Stimulated activated CD8-positive, alpha-beta memory T cell treated with anti-CD3 and anti-CD28 coated beads, Interleukin-15, amount 100 ng/mL, for 4 hours (primary cell): ENCODE data around the gene USP34.
A peak's percentile ranks its signal among the peaks of the same experiment; 100 is the strongest.
"Not testable (repeated sequence)": the region's sequence is repeated elsewhere in the genome, so short reads cannot be mapped to it uniquely, and the experiment has no call there.

Source experiments
- DNase-seq, 2 donors: peaks; one replicate each; pipeline ENCODE4 v3.0.0-alpha.2; 2020; ENCODE audit warnings: low read depth in 2 of 2

USP34 gene

DNA sequence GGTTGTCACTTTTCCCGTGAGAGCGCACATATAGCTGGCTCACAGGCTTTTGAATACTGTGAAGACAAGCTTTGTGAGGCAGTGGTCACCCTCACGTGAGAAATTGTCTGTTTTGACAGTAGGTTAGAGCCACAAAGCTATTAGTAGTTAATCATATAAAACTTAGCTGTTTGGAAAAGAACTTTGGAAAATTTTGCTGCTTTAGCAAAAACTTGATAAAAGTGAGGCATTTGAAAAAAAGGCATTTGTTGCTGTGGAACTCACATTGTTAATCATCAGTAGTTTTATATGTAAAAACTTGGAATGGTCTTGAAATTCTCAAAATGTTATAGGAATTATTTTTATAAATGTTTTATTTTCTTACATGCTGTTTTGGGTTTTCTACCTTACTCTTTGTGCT is 286.6 kb downstream of the USP34 start:
- no peak for DNase-seq

DNA sequence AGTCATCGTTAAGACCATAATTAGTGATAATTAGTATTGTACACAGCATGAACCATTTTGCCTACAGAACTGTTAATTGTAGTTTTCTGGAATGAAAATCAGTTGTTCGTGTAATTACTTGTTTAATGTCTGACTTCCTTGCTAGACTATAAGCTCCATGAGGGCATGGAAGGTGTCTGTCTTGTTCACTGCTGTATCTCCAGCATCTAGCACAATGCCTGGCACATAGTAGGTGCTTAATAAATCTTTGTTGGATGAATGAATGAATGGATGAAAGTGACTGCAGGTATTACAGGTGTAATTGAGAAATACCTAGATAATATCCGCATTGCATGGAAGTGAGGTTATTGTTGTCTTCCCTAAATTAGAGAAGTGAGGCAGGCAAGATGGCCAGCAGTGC is 287.1 kb downstream of the USP34 start:
- DNase-seq = no peak

DNA sequence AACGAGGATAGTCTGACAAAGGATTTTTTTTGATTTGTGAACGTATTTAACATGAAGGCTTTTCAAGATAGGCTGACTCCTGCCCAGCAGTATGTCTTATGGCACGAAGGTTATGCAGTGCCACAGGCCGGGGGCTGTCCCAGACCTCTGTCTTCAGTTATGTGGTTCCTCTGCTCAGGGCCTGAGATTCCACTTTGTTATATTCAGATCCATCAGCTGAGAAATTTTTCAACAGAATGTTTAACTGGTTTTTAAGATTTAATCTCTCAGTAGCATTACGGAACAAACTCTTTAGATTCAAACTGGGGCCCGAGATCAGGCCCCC is 288.9 kb downstream of the USP34 start:
- no peak for DNase-seq

DNA sequence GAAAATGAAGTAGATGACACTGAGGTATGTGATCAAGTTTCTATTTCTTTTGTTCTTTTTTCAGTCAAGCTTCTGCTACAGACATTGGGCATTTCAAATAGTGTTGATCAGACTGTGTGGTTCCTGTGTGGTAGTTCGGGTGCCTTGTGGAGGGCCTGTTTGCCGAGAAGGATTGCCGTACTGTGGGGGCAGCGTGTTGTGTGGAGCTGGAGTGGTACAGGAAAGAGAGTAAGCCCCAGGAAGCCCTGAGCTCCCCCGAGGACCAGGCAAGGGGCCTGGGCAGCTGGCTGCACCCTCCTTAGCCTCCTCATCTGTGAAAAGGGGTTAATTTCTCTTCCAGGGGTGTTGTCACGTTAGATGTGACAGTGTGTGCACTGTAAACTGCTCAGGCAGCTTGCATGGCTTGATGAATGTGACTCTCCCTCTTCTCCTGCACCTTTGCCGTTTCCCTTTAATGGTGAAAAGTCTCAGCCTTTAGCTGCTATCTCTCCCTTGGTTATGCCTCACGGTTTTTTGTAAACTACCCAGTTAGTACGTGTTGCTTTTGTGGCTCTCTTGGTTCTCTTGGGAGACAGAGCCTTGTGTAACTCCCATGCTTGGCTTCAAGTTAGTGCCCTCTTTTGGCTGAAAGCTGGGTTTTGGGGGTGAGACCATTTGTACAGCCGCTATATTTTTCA is 289.4 kb downstream of the USP34 start:
- no peak for DNase-seq

DNA sequence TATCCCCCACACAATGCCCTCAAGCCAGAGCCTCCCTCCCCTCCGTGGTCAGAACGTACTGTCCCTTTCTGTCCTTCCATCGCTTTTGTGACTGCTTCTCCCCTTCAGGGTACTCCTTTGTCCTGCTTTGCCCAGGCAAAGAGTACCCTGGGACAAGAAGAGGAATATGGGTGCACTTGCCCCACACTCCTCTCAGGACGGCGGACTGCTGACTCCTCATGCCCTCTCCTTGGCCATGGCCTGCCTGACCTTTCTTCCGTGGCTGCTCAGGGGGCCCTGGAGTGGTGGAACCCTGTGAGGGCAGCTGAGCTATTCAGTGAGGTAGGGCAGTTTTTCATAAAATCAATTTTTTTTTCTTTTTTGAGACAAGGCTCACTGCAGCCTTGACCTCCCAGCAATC is 290.2 kb downstream of the USP34 start:
- no peak for DNase-seq

DNA sequence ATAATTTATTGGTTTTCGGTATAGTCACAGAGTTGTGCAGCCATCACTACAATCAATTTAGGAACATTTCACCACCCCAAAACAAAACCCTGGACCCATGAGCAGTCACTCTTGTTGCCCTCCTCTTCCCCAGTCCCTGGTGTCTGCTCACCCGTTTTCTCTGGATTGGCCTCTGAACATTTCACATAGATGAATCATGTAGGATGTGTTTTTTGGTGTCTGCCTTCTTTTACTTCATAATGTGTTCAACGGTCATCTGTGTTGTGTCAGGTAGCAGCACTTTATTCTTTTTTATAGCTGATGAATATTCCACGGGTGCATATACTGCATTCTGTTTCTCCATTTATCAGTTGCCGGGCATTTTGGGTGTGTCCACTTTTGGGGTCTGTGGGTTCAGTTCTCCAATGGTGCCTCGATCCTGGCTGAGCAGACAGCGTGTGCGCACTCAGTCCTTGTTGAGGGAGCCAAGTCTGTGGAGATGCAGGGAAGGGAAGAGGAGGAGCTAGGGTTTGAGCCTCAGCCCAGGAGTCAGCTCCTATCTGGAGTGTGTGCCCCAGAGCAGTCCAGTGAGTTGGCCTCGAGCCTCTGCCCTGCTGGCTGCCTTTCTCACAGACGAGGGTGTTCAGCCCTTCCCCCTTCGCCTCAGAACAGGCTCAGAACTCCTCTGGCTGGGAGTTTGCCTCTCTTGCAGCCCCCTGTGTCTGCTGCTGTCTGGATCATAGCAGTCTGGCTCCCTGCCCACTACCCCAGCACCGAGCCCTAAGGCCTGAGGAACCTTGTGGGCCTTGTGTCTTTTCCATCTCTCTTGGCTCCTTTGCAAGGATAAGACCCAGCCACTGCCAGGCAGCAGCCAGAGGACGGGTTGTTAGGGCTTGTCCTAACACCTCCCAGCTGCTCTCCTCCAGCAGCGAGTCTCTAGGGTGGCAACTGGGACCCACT is 290.9 kb downstream of the USP34 start:
- DNase-seq = no peak

DNA sequence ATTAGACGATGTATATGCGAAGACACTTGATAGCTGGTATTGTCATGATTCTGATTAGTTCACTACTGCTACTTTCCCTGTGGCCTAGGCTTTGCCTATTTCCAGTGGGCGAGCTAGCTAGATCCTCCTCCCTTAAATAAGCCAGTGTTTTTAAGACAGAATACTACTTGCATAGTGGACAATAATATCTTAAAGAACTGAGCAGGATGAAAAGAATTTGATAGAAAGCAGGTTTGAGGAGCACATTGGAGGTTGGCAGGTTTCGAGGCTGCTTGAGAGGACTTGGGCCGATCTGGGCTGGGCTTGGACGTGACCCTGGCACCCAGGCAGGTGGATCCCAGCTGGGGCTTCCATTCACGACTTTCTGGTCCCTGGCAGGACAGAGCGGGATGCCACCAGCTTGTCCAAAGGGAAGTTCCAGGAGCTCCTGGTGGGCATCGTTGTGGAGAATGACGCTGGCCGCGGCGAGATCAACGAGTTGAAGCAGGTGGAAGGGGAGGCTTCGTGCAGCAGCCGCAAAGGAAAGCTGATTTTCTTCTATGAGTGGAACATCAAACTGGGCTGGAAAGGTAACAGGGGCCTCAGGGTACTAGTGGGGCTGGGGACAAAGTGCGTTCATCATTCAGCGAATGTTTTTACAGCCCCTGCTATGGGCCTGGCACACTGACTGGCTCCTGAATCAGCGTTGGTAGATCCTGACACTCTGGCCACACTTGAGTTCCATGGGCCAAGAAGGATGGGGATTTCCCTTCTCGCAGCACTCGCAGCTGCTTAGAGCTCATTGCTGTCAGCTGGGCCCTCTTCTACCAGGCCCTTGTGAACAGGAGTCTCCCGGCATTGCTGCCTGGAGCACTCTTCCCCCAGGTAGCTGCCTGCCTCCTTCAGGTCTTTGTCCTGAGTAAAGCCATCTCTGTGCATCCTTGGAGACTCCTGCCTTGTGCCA is 292.0 kb downstream of the USP34 start:
- no peak for DNase-seq

DNA sequence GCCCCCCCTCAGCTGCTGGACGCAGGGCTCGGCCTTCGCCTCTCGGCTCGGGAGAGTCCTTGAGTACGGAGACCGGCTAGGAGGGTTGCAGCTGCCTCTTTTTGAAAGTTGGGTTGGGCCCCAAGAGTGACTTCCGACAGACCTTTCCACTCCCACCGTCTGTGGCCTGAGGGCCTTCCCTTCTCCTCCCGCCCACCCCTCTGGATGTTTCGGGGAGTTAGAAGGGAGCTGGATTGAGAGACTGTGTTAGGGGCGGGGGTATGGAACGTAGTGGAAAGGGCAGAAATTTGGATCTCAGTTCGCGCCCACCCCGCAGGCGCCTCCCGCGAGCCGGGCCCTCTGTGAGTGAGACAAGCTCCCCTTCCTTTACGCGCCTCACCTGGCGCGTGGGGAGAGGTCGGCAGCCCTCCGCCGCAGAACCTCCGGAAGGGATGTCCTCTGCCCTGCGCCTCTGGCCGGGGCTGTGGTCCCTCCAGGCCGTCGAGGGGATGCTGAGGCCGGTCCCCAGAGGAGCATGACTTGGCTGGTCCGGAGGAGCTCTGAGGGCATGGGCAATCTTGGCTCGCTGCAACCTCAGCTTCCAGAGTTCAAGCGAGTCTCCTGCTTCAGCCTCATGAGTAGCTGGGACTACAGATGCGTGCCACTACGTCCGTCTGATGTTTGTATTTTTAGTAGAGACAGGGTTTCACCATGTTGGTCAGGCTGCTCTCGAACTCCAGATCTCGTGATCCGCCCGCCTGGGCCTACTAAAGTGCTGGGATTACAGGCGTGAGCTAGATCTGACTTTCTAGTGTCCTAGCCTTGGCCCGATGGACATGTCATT is 292.9 kb downstream of the USP34 start:
- DNase-seq = peak in 1 of 2 donors; percentile 27

DNA sequence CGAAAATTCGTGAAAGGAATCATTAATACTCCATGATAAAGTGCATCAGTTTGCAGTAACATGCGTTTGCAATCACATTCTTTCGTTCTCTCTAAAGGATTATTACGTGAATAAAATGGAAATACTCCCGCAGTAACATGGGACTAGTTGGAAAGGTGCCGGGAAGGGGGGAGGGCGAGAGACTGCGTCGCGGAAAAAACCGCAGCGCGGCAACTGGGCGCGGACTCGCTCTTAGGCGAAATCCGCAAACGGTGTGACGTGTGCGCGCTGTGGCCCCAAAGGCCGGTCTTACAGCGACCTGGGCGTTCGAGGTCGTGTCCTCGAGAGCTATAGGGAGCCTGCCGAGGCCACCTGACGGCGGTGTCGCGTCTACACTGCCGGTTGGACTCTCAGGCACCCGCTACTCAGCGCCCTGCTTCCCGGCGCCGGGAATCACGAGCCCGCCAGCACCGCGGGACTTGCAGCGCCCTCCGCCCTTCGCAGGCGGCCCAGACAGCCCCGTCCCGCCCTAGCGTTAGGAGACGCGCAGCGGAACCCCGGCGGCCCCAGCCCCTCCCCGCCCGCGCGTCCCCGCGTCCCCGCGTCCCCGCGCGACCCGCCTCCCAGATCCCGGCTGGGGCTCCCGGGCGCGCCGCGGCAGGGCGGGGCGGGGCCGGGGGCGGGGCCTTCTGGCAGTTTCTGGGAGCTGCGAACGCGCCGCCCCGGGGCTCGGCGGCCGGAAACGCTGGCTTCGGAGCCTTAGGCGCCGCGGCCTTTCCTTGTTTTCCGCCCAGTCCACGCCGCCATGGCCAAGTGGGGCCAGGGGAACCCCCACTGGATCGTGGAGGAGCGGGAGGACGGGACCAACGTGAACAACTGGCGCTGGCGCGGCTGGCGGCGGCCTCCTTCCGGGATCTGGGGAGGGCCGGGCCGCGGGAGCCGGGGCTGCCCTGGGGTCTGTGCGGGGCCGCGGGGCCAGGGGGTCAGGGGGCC is 293.8 kb downstream of the USP34 start:
- DNase-seq = peak; percentile 82 to 87

DNA sequence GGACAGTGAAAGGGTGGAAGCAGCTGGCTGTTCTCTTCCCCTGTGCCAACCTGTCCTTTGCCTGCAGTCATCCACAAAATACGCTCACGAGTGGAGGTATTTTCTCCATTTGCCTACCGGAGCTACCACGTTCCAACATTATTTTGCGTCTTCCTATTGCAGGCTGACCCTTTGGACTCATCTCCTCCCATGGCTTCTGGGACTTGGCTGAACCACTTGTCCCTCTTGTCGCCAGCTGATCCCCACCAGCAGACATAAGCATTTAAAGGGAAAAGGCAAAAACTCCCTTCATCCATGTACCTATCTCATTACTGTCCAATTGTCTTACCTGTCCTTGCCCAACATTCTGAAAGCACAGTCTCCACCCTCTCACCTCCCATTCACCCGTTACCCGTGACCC is 295.9 kb downstream of the USP34 start:
- DNase-seq = no peak

DNA sequence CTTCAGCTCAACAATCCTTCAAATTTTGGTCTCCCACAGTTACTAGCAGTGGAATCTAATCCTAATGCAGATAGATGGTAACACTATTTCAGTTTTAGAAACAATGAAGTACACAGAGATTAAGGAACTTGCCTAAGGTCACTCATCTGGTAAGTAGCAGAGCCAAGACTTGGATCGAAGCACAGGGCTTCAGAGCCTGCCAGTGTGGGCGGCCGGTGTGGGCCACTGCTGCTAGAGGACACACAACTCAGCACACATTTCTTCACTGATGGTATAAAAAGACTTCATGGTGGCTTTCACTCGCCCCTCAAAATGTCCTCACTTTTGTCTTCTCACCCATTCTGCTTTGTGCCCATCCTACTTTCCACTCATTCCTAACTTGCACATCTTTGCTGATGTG is 297.8 kb downstream of the USP34 start:
- no peak for DNase-seq

DNA sequence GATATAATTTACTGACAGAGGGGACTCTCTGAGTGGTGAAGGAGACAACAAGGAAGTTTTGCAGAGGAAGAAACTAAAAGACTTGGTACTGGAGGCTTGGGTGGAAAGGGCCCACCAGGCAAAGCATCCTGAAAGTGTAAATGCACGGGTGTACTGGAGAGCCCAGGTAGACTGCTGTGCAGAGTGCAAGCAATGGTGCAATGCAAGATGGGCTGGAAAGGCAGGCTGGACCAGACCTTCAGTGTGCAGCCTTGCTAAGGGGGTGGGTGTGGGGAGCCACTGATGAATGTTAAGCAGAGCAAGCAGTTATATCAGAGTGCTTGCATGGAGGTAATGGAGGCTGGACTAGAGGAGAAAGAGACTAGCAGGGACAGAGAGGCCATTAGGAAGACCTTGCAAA is 298.2 kb downstream of the USP34 start:
- DNase-seq = no peak

DNA sequence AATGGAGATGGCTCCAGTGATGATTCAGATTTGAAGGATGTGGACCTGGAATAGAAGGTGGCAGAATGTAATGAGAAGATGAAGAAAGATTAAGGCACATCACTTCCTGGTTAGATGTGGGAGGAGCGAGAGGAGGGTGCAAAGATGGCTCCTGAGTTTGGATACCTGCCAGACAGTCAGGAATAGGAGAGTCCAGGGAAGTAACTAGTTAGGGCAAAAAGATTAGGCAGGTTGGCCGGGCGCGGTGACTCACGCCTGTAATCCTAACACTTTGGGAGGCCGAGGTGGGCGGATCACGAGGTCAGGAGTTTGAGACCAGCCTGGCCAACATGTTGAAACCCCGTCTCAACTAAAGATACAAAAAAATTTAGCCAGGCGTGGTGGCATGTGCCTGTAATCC is 303.3 kb downstream of the USP34 start:
- DNase-seq = no peak

DNA sequence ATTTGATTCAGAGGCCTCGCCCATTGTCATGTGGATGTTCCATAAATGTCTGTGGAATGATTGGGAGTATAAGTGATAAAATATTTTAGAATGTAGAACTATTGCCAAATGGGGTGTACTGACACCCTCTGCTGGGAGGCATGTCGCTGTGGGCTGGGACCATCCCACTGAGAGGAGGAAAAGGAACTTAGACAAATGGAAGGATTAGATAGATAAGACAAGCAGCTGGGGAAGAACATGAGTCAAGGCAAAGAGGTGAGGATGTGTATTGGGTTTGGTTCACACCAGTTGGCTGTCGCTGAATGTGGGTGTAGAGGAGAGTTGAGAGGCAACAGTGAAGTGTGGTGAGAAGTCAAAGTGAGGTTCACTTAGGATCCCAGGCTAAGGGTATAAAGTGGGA is 304.9 kb downstream of the USP34 start:
- DNase-seq = no peak

DNA sequence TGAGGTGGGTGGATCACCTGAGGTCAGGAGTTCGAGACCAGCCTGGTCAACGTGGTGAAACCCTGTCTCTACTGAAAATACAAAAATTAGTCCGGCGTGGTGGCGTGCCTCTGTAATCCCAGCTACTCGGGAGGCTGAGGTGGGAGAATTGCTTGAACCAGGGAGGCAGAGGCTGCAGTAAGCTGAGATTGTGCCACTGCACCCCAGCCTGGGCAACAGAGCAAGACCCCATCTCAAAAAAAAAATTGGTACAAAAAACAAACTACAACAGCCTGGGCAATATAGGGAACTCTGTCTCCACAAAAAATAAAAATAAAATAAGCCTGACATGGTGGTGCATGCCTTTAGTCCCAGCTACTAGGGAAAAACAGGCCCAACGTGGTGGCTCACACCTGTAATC is 305.8 kb downstream of the USP34 start:
- DNase-seq = not testable (repeated sequence)

DNA sequence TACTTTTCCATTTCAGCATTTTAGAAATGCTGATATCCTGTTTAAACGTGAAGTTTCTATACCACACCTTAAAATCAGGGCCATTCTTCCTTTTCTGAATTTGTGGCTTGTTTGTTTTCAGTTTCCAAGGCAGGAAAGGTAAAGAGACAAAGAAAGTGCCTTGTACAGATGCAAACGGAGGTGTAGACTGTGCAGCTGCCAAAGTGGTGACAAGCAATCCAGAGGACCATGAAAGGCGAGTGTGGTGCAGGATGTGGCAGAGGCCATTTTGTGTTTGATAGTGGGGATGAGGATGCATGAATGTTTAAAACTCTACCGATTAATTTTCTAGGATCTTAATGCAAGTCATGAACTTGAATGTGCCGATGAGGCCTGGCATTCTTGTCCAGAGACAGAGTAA is 308.2 kb downstream of the USP34 start:
- DNase-seq = no peak

DNA sequence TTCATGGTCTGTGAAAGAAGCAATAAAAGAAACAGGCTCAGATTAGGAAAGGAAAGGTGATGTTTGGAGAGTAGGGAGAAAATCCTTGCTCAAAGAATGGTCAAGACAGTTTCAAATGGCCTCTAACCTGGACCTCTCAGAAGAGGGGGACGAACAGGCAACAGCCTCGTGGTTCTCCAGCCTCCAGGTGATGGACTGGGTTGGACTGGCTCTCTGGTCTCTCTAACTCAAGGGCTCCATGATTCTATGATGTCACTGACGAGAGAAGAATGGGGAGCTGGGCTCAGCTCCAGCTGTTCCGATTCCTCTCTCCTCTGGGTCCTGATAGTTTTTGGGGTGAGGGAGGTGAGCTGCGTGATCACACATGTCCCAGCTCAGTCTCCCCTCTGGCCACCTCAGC is 309.0 kb downstream of the USP34 start, which contains the start of gene C2orf74:
TSS of gene C2orf74 (plus strand) at position 301 of the 400 bp plus-strand sequence. CDS start 327 bp downstream, outside the sequence.
- DNase-seq = no peak

DNA sequence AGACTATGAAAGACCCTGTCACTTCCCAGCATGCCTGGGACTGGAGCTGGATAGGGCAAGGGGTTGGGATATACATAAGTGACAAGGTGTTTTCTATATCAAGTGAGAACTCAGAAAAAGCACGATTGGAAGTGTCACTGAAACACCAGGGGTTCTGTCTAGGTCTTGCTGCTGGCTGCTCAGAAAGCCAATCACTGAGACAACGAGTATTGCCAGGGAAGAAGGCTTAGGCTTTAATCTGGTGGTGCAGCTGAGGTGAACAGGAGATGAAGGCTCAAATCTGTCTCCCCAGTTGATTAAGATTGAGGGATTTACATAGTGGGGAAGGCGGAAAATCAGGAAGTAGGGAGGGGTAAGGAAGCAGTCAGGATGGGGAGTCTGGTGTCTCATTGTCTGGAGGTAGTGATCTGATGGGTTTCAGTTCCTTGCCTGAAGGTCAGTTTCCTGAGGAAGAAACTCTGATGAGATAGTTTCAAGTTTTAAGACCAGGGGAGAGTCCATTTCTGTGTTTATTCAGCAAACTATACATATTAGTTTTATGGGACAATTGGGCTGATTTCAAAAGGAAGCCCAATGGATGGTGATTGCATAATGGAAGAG is 312.4 kb downstream of the USP34 start:
- DNase-seq = no peak

DNA sequence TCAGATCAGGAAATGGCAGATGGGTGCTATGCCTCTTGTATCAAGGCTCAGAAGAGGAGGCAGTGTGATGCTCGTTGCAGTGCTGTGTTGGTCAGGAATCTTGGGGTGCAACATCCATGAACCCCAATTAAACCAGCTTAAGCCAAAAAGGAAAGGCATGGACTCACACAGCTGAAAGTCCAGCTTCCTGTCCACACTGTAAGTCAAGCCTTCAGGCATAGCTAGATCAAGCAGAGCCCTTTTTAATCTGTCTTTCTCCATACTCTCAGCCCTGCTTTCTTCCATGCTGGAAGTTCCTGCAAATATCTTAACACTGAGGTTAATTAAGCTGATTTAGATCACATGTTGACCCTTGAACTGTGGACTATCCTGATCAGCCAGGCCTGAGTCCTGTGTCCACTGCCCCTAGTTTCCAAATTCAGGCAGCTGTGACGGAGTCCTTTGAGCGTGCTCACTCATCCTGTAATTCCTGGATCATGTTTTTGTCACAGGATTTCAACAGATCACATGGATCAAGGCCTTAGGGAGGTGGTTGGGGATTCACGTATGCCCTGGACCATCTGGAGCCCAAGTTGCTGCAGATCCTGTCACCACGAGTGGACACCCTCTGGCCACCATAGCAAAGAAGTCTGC is 313.4 kb downstream of the USP34 start:
- DNase-seq = no peak
